DMS 273 treated with DMSO at 0.1 percent for 48 hours (cell line): ENCODE measurements around the gene PIGN.
A peak's percentile ranks its signal among the peaks of the same experiment; 100 is the strongest.

Source experiments
- DNase-seq: peaks from one replicate; lab custom pipeline; 2025; lab: John Stamatoyannopoulos, UW

PIGN gene

GRCh38 chr18:62109676-62110075 is 77.2 kb downstream of the PIGN start:
- no peak for DNase-seq

DNA sequence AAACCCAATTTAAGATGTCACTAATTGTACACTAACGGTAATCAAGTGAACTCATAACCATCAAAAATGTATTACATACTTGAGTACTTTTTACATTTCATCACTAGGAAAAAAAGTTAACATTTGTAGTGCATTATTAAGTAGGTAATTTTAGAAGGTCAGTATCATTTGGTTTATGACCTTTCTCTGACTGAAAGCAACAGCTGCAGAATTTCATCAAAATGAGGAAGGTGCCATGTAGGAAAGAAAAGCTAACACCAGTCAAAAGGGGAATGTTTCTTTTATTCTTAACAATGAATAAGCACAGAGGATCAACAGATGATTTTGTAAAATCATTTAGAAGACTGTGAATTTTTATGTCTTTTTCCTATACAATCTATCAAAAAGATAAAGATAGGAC is 79.0 kb downstream of the PIGN start:
- DNase-seq, result no peak

- DNase-seq, result no peak
Observed at GRCh38 chr18:62106271-62106670, 80.6 kb downstream of the PIGN start.

GRCh38 chr18:62105376-62105775 is 81.5 kb downstream of the PIGN start:
- no peak for DNase-seq

DNA sequence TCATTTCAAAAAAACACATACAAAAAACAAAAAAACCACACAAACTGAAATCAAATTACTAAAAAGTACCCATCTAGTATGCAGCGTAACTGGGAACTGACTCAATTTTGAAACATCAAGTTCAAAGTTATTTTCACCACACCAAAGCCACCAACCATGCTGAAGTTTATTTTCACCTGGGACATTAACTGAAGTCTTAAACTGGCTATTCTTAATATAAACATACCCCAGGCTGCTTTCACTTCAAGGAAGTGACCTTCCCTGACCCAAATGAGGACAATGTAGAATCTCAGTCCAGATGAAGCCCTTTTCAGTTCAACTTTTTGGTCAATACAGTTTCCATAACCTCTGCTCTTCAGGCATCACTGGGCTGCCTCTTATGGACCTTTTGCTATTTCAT is 84.6 kb downstream of the PIGN start:
- DNase-seq, result no peak

- DNase-seq, result no peak
Observed at GRCh38 chr18:62101321-62101721, 85.5 kb downstream of the PIGN start.

DNA sequence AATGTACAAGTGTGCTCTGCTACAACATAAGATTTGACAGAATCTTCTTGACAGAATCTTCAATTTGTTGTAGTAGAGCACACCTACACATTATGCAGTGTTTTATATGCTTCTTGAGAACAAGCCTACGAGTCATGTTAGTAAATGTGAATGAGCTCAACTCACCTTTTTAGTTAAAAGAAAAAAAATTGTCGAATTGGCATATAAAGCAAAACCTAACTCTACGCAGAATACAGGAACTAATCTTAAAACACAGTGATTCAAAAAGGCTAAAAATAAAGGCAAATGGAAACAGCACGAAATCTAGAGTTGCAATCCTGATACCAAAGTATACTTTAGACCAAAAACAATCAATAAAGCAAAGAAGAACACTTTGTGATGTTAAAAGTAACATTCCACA is 87.9 kb downstream of the PIGN start:
- no peak for DNase-seq

- DNase-seq, result no peak
Observed at GRCh38 chr18:62097698-62098097, 89.2 kb downstream of the PIGN start.

GRCh38 chr18:62091487-62092120 is 95.3 kb downstream of the PIGN start:
- DNase-seq, result no peak

- no peak for DNase-seq
Observed at GRCh38 chr18:62089174-62089573, 97.7 kb downstream of the PIGN start.

DNA sequence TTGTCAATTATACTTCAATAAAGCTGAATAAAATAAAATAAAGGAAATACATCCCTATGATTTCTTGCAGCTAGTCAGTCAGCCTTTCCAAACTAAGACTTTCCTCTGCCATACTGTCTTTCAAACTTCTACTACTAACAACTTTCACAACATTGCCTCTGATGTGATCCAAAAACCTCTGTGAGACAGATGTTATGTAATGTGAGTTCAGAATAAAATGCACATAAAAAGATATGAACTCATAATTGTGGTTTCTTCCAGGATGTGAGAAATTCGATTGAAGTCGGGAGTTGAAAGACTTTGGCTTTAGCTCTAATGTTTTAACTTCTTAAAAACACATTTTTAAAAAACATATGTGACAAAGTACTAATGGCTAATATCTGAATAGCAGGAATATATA is 98.7 kb downstream of the PIGN start:
- DNase-seq, result no peak

GRCh38 chr18:62085756-62086155 is 101.1 kb downstream of the PIGN start:
- no peak for DNase-seq

- no peak for DNase-seq
Observed at GRCh38 chr18:62081761-62082294, 105.0 kb downstream of the PIGN start.

DNA sequence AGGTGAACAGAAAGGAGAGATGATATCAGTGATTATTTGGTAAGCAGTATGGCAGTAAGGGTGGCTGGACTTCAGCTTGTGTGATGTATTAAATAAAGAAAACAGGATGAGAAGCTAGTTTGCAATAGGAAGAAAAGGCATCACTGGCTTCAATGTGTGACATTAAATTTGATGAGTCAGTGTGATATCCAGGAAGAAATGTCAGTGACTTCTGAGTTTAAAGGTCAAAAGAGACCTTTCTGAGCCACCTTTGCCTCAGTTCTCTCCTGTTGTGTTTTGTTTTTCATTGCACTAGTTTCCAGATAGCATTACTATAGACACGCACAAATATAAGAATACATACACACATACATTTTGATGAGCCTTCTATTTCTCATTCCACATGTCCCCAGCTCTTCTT is 105.6 kb downstream of the PIGN start:
- DNase-seq, result no peak

GRCh38 chr18:62080172-62080900 is 106.5 kb downstream of the PIGN start:
- no peak for DNase-seq

DNA sequence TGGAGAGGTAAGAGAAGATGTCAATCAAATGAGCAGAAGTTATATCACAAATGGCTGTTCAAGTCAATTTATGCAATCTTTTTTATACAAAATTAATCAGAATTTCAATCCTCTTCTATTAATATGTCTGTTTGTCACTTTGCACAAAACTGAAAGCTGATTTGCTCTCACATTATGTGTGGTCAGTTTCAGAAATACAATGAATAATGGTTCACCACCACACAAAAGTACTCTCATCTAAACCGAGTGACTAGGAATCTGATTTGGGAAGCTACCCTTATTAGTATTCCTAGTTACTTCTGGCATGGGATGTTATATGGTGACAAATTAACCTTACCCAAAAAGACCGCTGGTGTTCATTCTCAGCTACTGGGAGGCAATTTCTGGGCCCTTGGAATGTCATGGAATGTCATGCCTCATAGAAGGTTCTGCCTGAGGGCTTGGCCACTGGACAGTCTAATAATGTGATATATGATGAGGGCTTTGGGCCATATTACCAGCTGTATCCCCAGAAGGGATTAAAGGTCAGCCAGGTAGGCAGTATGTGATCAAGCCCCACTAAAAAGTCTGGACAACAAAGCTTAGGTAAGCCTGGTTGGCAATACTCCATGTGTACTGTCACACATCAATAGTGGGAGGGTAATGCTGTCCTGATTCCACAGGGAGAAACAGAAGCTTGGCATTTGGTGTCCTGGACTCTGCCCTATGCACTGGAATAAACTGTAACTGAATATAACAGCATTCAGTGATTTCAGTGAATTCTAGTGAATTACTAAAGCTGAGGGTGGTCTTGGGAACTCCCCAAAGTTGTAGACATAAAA is 113.2 kb downstream of the PIGN start:
- DNase-seq, result no peak

- DNase-seq, result no peak
Observed at GRCh38 chr18:62072370-62072769, 114.5 kb downstream of the PIGN start.

DNA sequence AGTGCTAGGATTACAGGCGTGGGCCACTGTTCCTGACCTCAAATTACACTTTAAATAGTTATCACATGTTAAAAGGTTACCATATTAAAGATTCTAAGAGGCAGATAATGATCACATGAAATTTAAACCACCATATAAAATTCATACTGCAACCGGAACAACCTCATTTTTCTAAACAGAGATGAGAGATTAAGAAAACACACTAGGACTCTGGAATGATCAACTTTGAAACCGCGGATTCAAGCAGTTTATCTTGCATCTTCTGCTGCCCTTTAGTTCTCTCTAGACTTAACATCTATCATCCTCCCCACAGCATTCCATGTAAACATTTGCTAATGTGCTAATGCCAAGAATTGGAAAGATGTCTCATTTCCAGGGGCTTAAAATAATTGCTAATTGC is 115.8 kb downstream of the PIGN start:
- DNase-seq, result no peak

DNA sequence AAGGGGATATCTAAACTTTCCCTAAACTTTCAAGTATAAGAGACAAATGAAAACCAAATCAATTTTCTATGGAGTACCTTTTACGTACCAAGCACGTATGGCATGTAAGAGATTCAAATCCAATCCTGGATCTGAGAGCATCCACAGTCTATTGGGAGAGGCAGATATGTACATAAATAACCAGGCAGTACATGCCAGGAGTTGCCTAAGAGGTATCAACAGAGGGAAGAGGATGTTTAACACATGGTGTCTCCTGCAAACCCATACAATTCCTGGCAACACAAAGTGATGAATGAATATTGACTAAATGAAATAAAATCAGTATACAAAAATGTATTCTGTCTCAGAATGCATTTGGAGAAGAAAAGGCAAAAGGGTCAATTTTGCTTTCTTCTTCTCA is 116.6 kb downstream of the PIGN start:
- DNase-seq, result no peak

DNA sequence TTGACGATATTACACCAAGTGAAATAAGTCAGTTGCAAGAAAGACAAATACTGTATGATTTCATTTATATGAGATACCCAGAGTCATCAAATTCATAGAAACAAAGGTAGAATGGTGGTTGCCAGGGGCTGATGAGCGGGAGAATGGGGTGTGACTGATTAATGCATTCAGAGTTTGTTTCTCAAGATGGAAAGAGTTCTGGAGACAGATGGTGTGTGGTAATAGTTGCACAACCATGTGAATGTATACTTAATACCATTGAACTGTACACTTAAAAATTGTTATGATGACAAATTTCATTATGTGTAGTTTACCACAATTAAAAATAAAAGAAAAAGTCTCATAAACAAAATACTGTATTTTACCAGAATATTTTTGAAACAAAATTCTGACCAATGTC is 117.3 kb downstream of the PIGN start:
- peak; percentile 10 for DNase-seq

DNA sequence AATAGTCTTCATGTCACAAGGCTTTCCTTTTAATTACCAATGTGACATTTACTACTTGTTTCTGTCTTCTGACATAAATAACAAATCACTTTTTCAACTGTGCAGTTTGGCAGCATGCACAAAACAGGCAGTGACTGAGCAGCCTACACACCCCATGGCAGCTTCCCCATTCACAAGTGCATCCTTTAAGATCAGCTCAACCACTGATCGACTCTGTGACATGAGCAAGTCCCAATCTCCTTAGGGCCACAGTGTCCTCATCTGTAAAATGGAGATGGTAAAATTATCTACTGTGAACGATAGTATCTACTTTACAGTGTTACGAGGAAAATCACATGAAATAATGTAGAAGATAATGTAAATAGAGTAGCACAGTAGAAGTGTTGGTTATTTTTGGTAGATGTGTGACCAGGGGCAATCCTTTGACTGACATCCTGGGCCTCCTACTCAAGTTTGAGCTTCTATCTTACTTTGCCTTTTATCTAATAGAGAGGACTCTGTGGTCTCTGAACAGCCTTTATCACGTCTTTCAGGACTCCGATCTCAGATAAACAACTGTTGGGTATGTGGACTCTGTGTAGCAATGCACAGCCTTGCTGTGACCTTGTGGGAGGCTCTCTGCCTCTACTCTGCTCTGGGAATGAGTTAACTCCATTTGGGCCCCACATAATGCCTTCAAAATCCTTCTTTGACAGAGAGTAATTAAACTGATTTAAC is 120.6 kb downstream of the PIGN start:
- DNase-seq, result no peak

DNA sequence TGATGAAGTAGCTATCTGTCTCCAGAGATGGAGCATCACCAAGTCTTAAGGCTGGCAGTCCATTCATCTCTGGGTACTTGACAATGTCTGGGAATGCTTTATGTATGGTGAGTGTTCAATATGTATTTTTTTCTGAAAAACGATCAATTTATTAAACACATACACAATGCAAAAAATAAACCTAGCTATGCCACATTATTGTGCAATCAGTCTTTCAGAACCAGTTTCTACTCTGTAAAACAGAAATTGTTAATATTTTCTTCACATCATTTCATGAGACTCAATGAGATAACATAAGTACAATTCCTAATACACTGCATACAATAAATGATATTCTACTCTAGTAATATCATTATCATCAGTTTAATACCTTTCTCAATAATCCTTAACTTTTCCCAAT is 122.5 kb downstream of the PIGN start:
- DNase-seq, result no peak
